ENCODE results near the gene XYLB. TPM values are rescaled to one million over a fixed set of nuclear protein-coding genes. Genes with fewer than 3 reads are reported as not detected.

Gene XYLB
- total RNA-seq, 2 donors from 2014 or later = 4.9 TPM

GRCh38 chr3:38323060-38323459, 23.5 kb upstream of the XYLB start:
- DNase-seq (ENCODE audit: low spot score) = no peak
- Histone ChIP-seq H3K36me3 (no peaks in the 10 kb centered on the region), H3K4me1 (replicated peaks) (no peaks in the 10 kb centered on the region), H3K9me3 (no peaks in the 10 kb centered on the region), H3K27me3 (replicated peaks; ENCODE audit: insufficient read depth) (no peaks in the 10 kb centered on the region), H3K27ac (no peak overlapping the region), H3K4me3 (no peak overlapping the region)
- TF ChIP-seq POLR2AphosphoS5 (IDR thresholded peaks at IDR 0.05) (no peak), POLR2A (IDR thresholded peaks at IDR 0.05) (no peak), CTCF (IDR thresholded peaks at IDR 0.05) (no peak)
- 85% methylated on average over 1 of the region's 1 CpG for WGBS
- intact Hi-C loops (cut with DNase I) = no loop called here

- Histone ChIP-seq H3K27ac (no peak overlapping the region), H3K27me3 (replicated peaks; ENCODE audit: insufficient read depth) (no peaks in the 10 kb centered on the region), H3K36me3 (no peaks in the 10 kb centered on the region), H3K4me1 (replicated peaks) (no peaks in the 10 kb centered on the region), H3K9me3 (no peaks in the 10 kb centered on the region), H3K4me3 (no peak overlapping the region)
- TF ChIP-seq POLR2AphosphoS5 (IDR thresholded peaks at IDR 0.05) (no peak), POLR2A (IDR thresholded peaks at IDR 0.05) (no peak), CTCF (IDR thresholded peaks at IDR 0.05) (no peak)
- no peak for DNase-seq (ENCODE audit: low spot score)
- 90% methylated on average over 2 of the region's 2 CpGs for WGBS
- intact Hi-C loops (cut with DNase I) = no loop called here
Measured at GRCh38 chr3:38325256-38325655, 21.3 kb upstream of the XYLB start.

- Histone ChIP-seq H3K27me3 (replicated peaks; ENCODE audit: insufficient read depth) (no peaks in the 10 kb centered on the region), H3K36me3 (no peaks in the 10 kb centered on the region), H3K9me3 (no peaks in the 10 kb centered on the region), H3K4me3 (no peak overlapping the region), H3K4me1 (replicated peaks) (no peaks in the 10 kb centered on the region), H3K27ac (no peak overlapping the region)
- no peak for TF ChIP-seq CTCF (IDR thresholded peaks at IDR 0.05)
- TF ChIP-seq POLR2AphosphoS5 (IDR thresholded peaks at IDR 0.05) = no peak
- no peak for DNase-seq (ENCODE audit: low spot score)
- intact Hi-C loops (cut with DNase I) = no loop called here
Measured at GRCh38 chr3:38327335-38328009, 19.1 kb upstream of the XYLB start.

GRCh38 chr3:38331257-38332022, 15.1 kb upstream of the XYLB start:
- no peaks in the 10 kb centered on the region for H3K27me3 ChIP-seq (replicated peaks; ENCODE audit: insufficient read depth)
- H3K4me1 ChIP-seq (replicated peaks) = no peaks in the 10 kb centered on the region
- H3K9me3 ChIP-seq = no peaks in the 10 kb centered on the region
- 89% methylated on average over 4 of the region's 4 CpGs for WGBS
- no peak overlapping the region for H3K4me3 ChIP-seq
- H3K36me3 ChIP-seq = no peaks in the 10 kb centered on the region
- DNase-seq (ENCODE audit: low spot score) = no peak
- TF ChIP-seq POLR2AphosphoS5 (IDR thresholded peaks at IDR 0.05) = no peak
- TF ChIP-seq CTCF (IDR thresholded peaks at IDR 0.05) = no peak
- no peak for TF ChIP-seq POLR2A (IDR thresholded peaks at IDR 0.05)
- H3K27ac ChIP-seq = no peak overlapping the region
- intact Hi-C loops (cut with DNase I) = no loop called here

GRCh38 chr3:38332201-38332600, 14.4 kb upstream of the XYLB start:
- no peak overlapping the region for H3K4me3 ChIP-seq
- no peak for DNase-seq (ENCODE audit: low spot score)
- intact Hi-C loops (cut with DNase I) = no loop called here
- no peaks in the 10 kb centered on the region for H3K4me1 ChIP-seq (replicated peaks)
- no peaks in the 10 kb centered on the region for H3K27me3 ChIP-seq (replicated peaks; ENCODE audit: insufficient read depth)
- H3K9me3 ChIP-seq = no peaks in the 10 kb centered on the region
- H3K36me3 ChIP-seq = no peaks in the 10 kb centered on the region
- H3K27ac ChIP-seq = no peak overlapping the region
- 53% methylated on average over 3 of the region's 3 CpGs for WGBS
- TF ChIP-seq CTCF (IDR thresholded peaks at IDR 0.05) (no peak), POLR2A (IDR thresholded peaks at IDR 0.05) (no peak), POLR2AphosphoS5 (IDR thresholded peaks at IDR 0.05) (no peak)
